Liver (tissue), 9 donors: Measurements from ENCODE around the gene ITGB3. TPM values are rescaled to one million over a fixed set of nuclear protein-coding genes. Genes with fewer than 3 reads are reported as not detected.

Experiments used
- DNase-seq: peaks from one replicate; pipeline ENCODE4 v3.0.0-alpha.2; 2017; ENCODE audit warnings: low spot score
- H3K27ac ChIP-seq, 2 donors: one replicate each; pipeline ENCODE4 v1.7.0; 2013; ENCODE audit warnings: inconsistent platforms in 2 of 2, low read length in 2 of 2, control low read depth in 1 of 2, low read depth in 1 of 2, mild to moderate bottlenecking in 1 of 2
- H3K27me3 ChIP-seq, 4 donors: one replicate each; pipeline versions ENCODE4 v1.6.1 to v1.7.0; 2013; ENCODE audit warnings: low read length in 3 of 4, inconsistent platforms in 1 of 4, mild to moderate bottlenecking in 1 of 4, moderate library complexity in 1 of 4; ENCODE audit not compliant: control insufficient read depth in 4 of 4, insufficient read depth in 4 of 4
- H3K36me3 ChIP-seq, 4 donors: one replicate each; pipeline versions ENCODE4 v1.6.1 to v1.7.0; 2013; ENCODE audit warnings: low read length in 3 of 4, mild to moderate bottlenecking in 3 of 4, low read depth in 1 of 4, moderate library complexity in 1 of 4; ENCODE audit not compliant: control insufficient read depth in 4 of 4, insufficient read depth in 3 of 4
- H3K4me1 ChIP-seq, 4 donors: one replicate each; pipeline versions ENCODE4 v1.6.1 to v1.7.0; 2013; ENCODE audit warnings: low read length in 3 of 4, mild to moderate bottlenecking in 3 of 4, moderate library complexity in 1 of 4; ENCODE audit not compliant: control insufficient read depth in 4 of 4, insufficient read depth in 4 of 4
- H3K4me3 ChIP-seq, 3 donors: one replicate each; pipeline versions ENCODE4 v1.6.1 to v1.7.0; 2013; ENCODE audit warnings: low read length in 3 of 3, control low read depth in 1 of 3, low read depth in 1 of 3, mild to moderate bottlenecking in 1 of 3
- H3K9ac ChIP-seq, 2 donors: one replicate each; pipeline ENCODE4 v1.7.0; 2013; ENCODE audit warnings: low read length in 2 of 2, mild to moderate bottlenecking in 2 of 2, moderate library complexity in 2 of 2, control low read depth in 1 of 2, low read depth in 1 of 2
- H3K9me3 ChIP-seq, 4 donors: one replicate each; pipeline versions ENCODE4 v1.6.1 to v1.7.0; 2013; ENCODE audit warnings: low read length in 3 of 4; ENCODE audit not compliant: control insufficient read depth in 4 of 4
- EGR1 ChIP-seq, 2 donors: IDR thresholded peaks; 2 replicates each; pipeline ENCODE4 v1.6.1; 2016 to 2018; ENCODE audit warnings: antibody characterized with exemption in 2 of 2, low read depth in 2 of 2
- FOXA1 ChIP-seq: IDR thresholded peaks from 2 replicates; pipeline ENCODE4 v1.6.1; 2016; ENCODE audit warnings: antibody characterized with exemption
- FOXA2 ChIP-seq: IDR thresholded peaks from 2 replicates; pipeline ENCODE4 v1.6.1; 2016; ENCODE audit warnings: antibody characterized with exemption
- HNF4A ChIP-seq, 2 donors: conservative IDR thresholded peaks; 2 replicates each; pipeline ENCODE4 v1.6.1; 2016; ENCODE audit warnings: antibody characterized with exemption in 2 of 2, mild to moderate bottlenecking in 2 of 2
- HNF4G ChIP-seq: IDR thresholded peaks from 2 replicates; pipeline ENCODE4 v1.6.1; 2016; ENCODE audit warnings: antibody characterized with exemption
- JUND ChIP-seq, 2 donors: IDR thresholded peaks; 2 replicates each; pipeline ENCODE4 v1.6.1; 2016; ENCODE audit warnings: antibody characterized with exemption in 2 of 2
- NR2F2 ChIP-seq: IDR thresholded peaks from 2 replicates; pipeline ENCODE4 v1.6.1; 2016; ENCODE audit warnings: antibody characterized with exemption
- RAD21 ChIP-seq, 2 donors: IDR thresholded peaks; 2 replicates each; pipeline ENCODE4 v1.6.1; 2016; ENCODE audit warnings: antibody characterized with exemption in 2 of 2, mild to moderate bottlenecking in 2 of 2
- RXRA ChIP-seq, 2 donors: IDR thresholded peaks; 2 replicates each; pipeline ENCODE4 v1.6.1; 2017 to 2018; ENCODE audit warnings: antibody characterized with exemption in 2 of 2, mild to moderate bottlenecking in 1 of 2
- TAF1 ChIP-seq: conservative IDR thresholded peaks from 2 replicates; pipeline ENCODE4 v1.6.1; 2016; ENCODE audit warnings: antibody characterized with exemption, mild to moderate bottlenecking
- YY1 ChIP-seq: IDR thresholded peaks from 2 replicates; pipeline ENCODE4 v1.6.1; 2016; ENCODE audit warnings: antibody characterized with exemption, mild to moderate bottlenecking
- WGBS: extraction: QIAGEN DNeasy Blood & Tissue Kit; methylation state at CpG from one replicate; pipeline ENCODE4 v1.1.7; 2013; 5-methylcytosine and 5-hydroxymethylcytosine counted together
- polyA plus RNA-seq, 2 donors: library from polyadenylated mRNA; stranded (reverse) in 1 of 2; unstranded in 1 of 2; fragments of 200-250 nt in 1 of 2; fragments of >200 nt in 1 of 2; fragmentation: Nextera tagmentation in 1 of 2; extraction: Ambion mirVana in 1 of 2; gene quantifications; one replicate each; pipeline versions ENCODE4 v1.2.1 to v1.2.3, GENCODE V29; 2013 to 2015
- total RNA-seq, 2 donors: library from RNA; depleted of rRNA; stranded (reverse); fragments of >200 nt; gene quantifications; one replicate each; pipeline ENCODE4 v1.2.3, GENCODE V29; 2014
- TF ChIP-seq, protein P1 (sequence below): IDR thresholded peaks from 2 replicates; pipeline ENCODE4 v1.6.1; 2016; ENCODE audit warnings: antibody characterized with exemption
- TF ChIP-seq, protein P2 (sequence below): IDR thresholded peaks from 2 replicates; pipeline ENCODE4 v1.6.1; 2016; ENCODE audit warnings: antibody characterized with exemption
- TF ChIP-seq, protein P3 (sequence below): IDR thresholded peaks from 2 replicates; pipeline ENCODE4 v1.6.1; 2016; ENCODE audit warnings: antibody characterized with exemption
- TF ChIP-seq, protein P4 (sequence below): fragments of 150-350 bp; IDR thresholded peaks from 2 replicates; pipeline ENCODE4 v1.5.1; 2017; ENCODE audit warnings: improper control_type of control experiment, low read depth, low read length; ENCODE audit not compliant: missing input control
- donor health status: healthy.
- donor health status: healthy.
- donor health status: healthy.
- donor health status: healthy.
- donor health status: healthy.

ITGB3 gene
- total and polyA plus RNA-seq, 4 donors: 0.47 to 33.4 (median 3.8) TPM

DNA sequence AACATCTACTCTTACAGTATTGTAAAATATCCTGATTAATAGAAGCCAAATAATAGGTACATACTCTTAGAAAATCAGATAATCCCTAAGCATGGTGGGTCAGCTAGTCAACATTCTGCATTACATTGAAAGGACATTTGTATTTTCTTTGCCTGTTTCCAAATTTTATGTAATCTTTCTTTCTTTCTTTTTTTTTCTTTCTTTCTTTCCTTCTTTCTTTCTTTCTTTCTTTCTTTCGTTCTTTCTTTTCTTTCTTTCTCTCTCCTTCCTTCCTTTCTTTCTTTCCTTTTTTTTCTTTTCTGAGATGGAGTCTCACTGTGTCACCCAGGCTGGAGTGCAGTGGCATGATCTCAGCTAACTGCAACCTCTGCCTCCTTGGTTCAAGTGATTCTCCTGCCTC lies 18.9 kb downstream of the ITGB3 start:
- no peak for TF ChIP-seq JUND (IDR thresholded peaks at IDR 0.05)
- TF ChIP-seq, protein P1, sequence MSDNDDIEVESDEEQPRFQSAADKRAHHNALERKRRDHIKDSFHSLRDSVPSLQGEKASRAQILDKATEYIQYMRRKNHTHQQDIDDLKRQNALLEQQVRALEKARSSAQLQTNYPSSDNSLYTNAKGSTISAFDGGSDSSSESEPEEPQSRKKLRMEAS: no peak
- TF ChIP-seq EGR1 (IDR thresholded peaks at IDR 0.05; ENCODE audit: low read depth in 2 of 2): no peak
- no peak for TF ChIP-seq FOXA2
- TF ChIP-seq FOXA1: no peak
- TF ChIP-seq, protein P2, sequence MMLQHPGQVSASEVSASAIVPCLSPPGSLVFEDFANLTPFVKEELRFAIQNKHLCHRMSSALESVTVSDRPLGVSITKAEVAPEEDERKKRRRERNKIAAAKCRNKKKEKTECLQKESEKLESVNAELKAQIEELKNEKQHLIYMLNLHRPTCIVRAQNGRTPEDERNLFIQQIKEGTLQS: no peak
- TF ChIP-seq RAD21 (IDR thresholded peaks at IDR 0.05): no peak
- TF ChIP-seq TAF1: no peak
- TF ChIP-seq, protein P3, sequence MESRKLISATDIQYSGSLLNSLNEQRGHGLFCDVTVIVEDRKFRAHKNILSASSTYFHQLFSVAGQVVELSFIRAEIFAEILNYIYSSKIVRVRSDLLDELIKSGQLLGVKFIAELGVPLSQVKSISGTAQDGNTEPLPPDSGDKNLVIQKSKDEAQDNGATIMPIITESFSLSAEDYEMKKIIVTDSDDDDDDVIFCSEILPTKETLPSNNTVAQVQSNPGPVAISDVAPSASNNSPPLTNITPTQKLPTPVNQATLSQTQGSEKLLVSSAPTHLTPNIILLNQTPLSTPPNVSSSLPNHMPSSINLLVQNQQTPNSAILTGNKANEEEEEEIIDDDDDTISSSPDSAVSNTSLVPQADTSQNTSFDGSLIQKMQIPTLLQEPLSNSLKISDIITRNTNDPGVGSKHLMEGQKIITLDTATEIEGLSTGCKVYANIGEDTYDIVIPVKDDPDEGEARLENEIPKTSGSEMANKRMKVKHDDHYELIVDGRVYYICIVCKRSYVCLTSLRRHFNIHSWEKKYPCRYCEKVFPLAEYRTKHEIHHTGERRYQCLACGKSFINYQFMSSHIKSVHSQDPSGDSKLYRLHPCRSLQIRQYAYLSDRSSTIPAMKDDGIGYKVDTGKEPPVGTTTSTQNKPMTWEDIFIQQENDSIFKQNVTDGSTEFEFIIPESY: no peak
- Histone ChIP-seq H3K27me3 (no peaks in the 10 kb centered on the region), H3K9me3 (no peaks in the 10 kb centered on the region), H3K4me1 (peaks cover 11 to 33% (median 19%) of the 10 kb centered on the region in 4 donors), H3K27ac (no peak overlapping the region), H3K36me3 (no peaks in the 10 kb centered on the region), H3K4me3 (no peak overlapping the region), H3K9ac (no peak overlapping the region)
- 93% methylated on average over 1 of the region's 1 CpG for WGBS
- no peak for DNase-seq

DNA sequence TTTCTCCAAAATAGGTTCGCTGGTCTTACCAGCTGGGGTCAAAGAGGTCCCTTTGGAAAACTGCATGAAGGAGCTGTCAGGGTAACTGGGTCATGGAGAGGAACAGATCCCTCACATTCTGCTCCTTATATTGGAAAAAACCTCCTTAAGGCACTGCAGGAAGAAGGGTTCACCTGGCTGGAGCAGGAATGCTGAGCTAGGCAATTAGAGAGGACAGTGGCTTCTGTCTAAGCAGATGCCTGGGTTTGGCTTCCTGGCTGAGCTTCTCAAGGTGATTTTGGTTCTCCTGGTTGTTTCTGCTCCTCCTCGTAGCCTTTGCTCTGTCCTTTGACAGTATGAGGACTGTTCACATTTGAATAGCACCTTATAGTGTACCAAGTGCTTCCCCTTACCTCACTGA lies 19.6 kb downstream of the ITGB3 start:
- H3K27ac ChIP-seq: no peak overlapping the region

More for the DNA sequence above, 19.6 kb downstream of the ITGB3 start:
- H3K4me3 ChIP-seq: no peak overlapping the region
- H3K36me3 ChIP-seq: no peaks in the 10 kb centered on the region
- H3K27me3 ChIP-seq: no peaks in the 10 kb centered on the region
- no peak overlapping the region for H3K9ac ChIP-seq
- H3K4me1 ChIP-seq: peaks cover 10 to 26% (median 16%) of the 10 kb centered on the region in 4 donors
- TF ChIP-seq, protein P4, sequence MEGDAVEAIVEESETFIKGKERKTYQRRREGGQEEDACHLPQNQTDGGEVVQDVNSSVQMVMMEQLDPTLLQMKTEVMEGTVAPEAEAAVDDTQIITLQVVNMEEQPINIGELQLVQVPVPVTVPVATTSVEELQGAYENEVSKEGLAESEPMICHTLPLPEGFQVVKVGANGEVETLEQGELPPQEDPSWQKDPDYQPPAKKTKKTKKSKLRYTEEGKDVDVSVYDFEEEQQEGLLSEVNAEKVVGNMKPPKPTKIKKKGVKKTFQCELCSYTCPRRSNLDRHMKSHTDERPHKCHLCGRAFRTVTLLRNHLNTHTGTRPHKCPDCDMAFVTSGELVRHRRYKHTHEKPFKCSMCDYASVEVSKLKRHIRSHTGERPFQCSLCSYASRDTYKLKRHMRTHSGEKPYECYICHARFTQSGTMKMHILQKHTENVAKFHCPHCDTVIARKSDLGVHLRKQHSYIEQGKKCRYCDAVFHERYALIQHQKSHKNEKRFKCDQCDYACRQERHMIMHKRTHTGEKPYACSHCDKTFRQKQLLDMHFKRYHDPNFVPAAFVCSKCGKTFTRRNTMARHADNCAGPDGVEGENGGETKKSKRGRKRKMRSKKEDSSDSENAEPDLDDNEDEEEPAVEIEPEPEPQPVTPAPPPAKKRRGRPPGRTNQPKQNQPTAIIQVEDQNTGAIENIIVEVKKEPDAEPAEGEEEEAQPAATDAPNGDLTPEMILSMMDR: no peak
- TF ChIP-seq, protein P3: no peak
- TF ChIP-seq HNF4G (no peak), TAF1 (no peak), YY1 (no peak), RXRA (IDR thresholded peaks at IDR 0.05) (no peak), FOXA1 (no peak), RAD21 (IDR thresholded peaks at IDR 0.05) (no peak), NR2F2 (no peak), EGR1 (IDR thresholded peaks at IDR 0.05; ENCODE audit: low read depth in 2 of 2) (no peak), HNF4A (conservative IDR thresholded peaks at IDR 0.05) (no peak)
- TF ChIP-seq, protein P1: no peak
- TF ChIP-seq, protein P2: no peak
- 85% methylated on average over 2 of the region's 2 CpGs for WGBS
- no peak for DNase-seq
- no peaks in the 10 kb centered on the region for H3K9me3 ChIP-seq
